Measurements from ENCODE around the gene RP2.

RP2 gene

DNA sequence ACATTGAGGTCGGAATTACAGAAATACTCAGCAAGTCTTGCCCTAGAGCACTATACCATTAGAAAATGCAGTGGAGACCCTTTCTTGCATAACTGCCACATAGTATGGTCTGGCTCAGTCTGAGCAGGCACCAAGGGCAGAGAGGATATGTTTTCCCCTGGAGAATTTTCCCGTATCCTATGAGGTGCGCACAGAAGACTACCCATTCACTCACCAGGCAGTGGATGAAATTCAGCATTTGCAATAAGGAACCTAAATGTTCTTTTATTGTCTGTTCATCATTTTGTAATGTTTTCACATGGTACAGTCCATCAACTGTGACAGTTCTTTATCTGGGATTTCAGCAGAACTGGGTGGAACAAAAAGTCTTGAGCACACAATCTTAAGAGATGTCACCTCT is 90.9 kb downstream of the RP2 start:
- DNase-seq, result no peak

DNA sequence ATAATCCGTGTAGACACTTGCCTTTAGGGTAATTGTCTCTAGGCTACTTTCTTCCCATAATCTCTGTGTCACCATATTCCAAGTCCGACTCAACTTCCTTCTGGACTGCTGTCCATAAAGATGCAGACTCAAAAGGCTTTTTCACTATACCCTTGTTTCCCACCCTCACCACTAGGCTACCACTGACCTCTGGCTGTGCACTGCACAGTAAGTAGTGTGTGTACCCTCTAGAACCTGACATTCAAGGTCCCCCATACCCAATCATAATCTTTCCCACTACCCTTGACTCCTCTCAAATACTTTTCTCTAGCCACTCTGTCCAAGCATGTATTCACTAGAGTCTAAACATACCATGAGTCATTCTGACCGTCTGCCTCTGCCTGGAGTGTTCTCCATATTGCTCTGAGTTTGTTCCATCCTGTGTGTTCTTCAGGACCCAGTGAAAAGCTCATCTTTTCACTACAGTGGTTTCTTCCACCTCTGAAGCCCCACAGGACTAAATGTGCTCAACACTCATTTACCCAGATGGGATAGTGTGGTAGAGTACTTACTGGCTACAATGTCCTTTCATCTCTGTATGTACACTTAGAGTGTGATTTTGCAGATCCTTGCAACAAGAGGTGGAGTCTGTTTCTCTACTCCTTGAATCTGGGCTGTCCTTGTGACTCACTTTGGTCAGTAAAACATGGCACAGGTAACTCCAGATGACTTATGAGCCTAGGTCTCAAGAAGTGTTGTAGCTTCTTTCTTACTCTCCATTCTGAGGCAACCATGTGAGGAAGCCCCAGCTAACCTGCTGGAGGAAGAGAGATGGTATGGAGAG is 92.8 kb downstream of the RP2 start:
- no peak for DNase-seq
